Muscle layer of duodenum (tissue), 2 donors: Measurements from ENCODE around the gene BCKDHA.
"Not testable (repeated sequence)": the region's sequence is repeated elsewhere in the genome, so short reads cannot be mapped to it uniquely, and the experiment has no call there.

ENCODE experiments used
- H3K27ac ChIP-seq: one replicate; pipeline ENCODE4 v1.7.0; 2013; ENCODE audit warnings: mild to moderate bottlenecking, low read length
- H3K27me3 ChIP-seq: one replicate; pipeline ENCODE4 v1.7.0; 2013; ENCODE audit warnings: low read depth, mild to moderate bottlenecking, control low read depth, low read length
- H3K36me3 ChIP-seq, 2 donors: one replicate each; pipeline ENCODE4 v1.7.0; 2013; ENCODE audit warnings: low read length in 2 of 2, control low read depth in 1 of 2, mild to moderate bottlenecking in 1 of 2; ENCODE audit not compliant: insufficient read depth in 2 of 2, control insufficient read depth in 1 of 2
- H3K4me1 ChIP-seq, 2 donors: one replicate each; pipeline ENCODE4 v1.7.0; 2013; ENCODE audit warnings: low read length in 2 of 2, mild to moderate bottlenecking in 2 of 2, control low read depth in 1 of 2, moderate library complexity in 1 of 2; ENCODE audit not compliant: insufficient read depth in 2 of 2, control insufficient read depth in 1 of 2
- H3K4me3 ChIP-seq, 2 donors: one replicate each; pipeline ENCODE4 v1.7.0; 2013; ENCODE audit warnings: low read length in 2 of 2, low read depth in 1 of 2, mild to moderate bottlenecking in 1 of 2
- H3K9me3 ChIP-seq, 2 donors: one replicate each; pipeline ENCODE4 v1.7.0; 2013; ENCODE audit warnings: low read length in 2 of 2, control low read depth in 1 of 2, mild to moderate bottlenecking in 1 of 2; ENCODE audit not compliant: control insufficient read depth in 1 of 2
- donor health status: healthy.

BCKDHA gene

GRCh38 chr19:41455936-41456335 is 58.3 kb downstream of the BCKDHA start:
- no peaks in the 10 kb centered on the region for H3K4me1 ChIP-seq
- H3K4me3 ChIP-seq = no peak overlapping the region
- H3K27me3 ChIP-seq = peaks cover 1% of the 10 kb centered on the region
- no peak overlapping the region for H3K27ac ChIP-seq
- H3K9me3 ChIP-seq = no peaks in the 10 kb centered on the region
- H3K36me3 ChIP-seq = no peaks in the 10 kb centered on the region

- Histone ChIP-seq H3K9me3 (no peaks in the 10 kb centered on the region), H3K4me1 (no peaks in the 10 kb centered on the region), H3K27me3 (peaks cover 6% of the 10 kb centered on the region), H3K4me3 (no peak overlapping the region), H3K27ac (no peak overlapping the region), H3K36me3 (no peaks in the 10 kb centered on the region)
These were observed 58.8 kb downstream of the BCKDHA start for GRCh38 chr19:41456342-41456918.

- no peak overlapping the region for H3K27ac ChIP-seq
These were observed 59.6 kb downstream of the BCKDHA start for GRCh38 chr19:41457241-41457640.

GRCh38 chr19:41462497-41462896 is 64.9 kb downstream of the BCKDHA start:
- Histone ChIP-seq H3K36me3 (no peaks in the 10 kb centered on the region), H3K27ac (no peak overlapping the region), H3K27me3 (peaks cover 11% of the 10 kb centered on the region), H3K4me1 (no peaks in the 10 kb centered on the region), H3K4me3 (no peak overlapping the region), H3K9me3 (no peaks in the 10 kb centered on the region)

More at GRCh38 chr19:41457241-41457640, 59.6 kb downstream of the BCKDHA start:
- Histone ChIP-seq H3K4me3 (no peak overlapping the region), H3K4me1 (no peaks in the 10 kb centered on the region), H3K27me3 (peaks cover 7% of the 10 kb centered on the region), H3K9me3 (no peaks in the 10 kb centered on the region), H3K36me3 (no peaks in the 10 kb centered on the region)

GRCh38 chr19:41463257-41464256 is 65.9 kb downstream of the BCKDHA start:
- H3K4me3 ChIP-seq, H3K4me1 ChIP-seq, H3K27ac ChIP-seq, H3K9me3 ChIP-seq, H3K36me3 ChIP-seq: not testable (repeated sequence)
- H3K27me3 ChIP-seq = peaks cover 11% of the 10 kb centered on the region
